ENCODE results near the gene ZNF81. TPM values are rescaled to one million over a fixed set of nuclear protein-coding genes. Genes with fewer than 3 reads are reported as not detected.

Gene ZNF81
- total RNA-seq, 1 experiment from 2014 or later: 4.8 TPM

- CTCF ChIA-PET: no interaction called here
- intact Hi-C loops (cut with micrococcal nuclease): no loop called here
Measured at GRCh38 chrX:47817897-47818296, 18.8 kb upstream of the ZNF81 start.

More at GRCh38 chrX:47817897-47818296, 18.8 kb upstream of the ZNF81 start:
- TF ChIP-seq CEBPB (IDR thresholded peaks at IDR 0.05; ENCODE audit: low read depth) (no peak), FOSL1 (IDR thresholded peaks at IDR 0.05; ENCODE audit: low read depth) (no peak), EZH2phosphoT487 (IDR thresholded peaks at IDR 0.05; ENCODE audit: borderline replicate concordance) (no peak), RAD21 (IDR thresholded peaks at IDR 0.05; ENCODE audit: low read depth) (no peak), EGR1 (IDR thresholded peaks at IDR 0.05; ENCODE audit: low read depth) (no peak), TCF7L2 (IDR thresholded peaks at IDR 0.05; ENCODE audit: borderline replicate concordance, extremely low read depth, insufficient read depth, insufficient read length) (no peak), ELF1 (IDR thresholded peaks at IDR 0.05; ENCODE audit: borderline replicate concordance, low read depth) (no peak), YY1 (IDR thresholded peaks at IDR 0.05; ENCODE audit: extremely low read depth, insufficient replicate concordance, low read depth, low read length) (no peak), ZFX (IDR thresholded peaks at IDR 0.05) (no peak), SRF (IDR thresholded peaks at IDR 0.05; ENCODE audit: low read depth) (no peak), CBX3 (IDR thresholded peaks at IDR 0.05; ENCODE audit: low read depth) (no peak), REST (IDR thresholded peaks at IDR 0.05; ENCODE audit: low read depth) (no peak), ATF3 (IDR thresholded peaks at IDR 0.05) (no peak), MAX (IDR thresholded peaks at IDR 0.05) (no peak), POLR2AphosphoS5 (IDR thresholded peaks at IDR 0.05; ENCODE audit: low read depth, low read length) (no peak), JUND (IDR thresholded peaks at IDR 0.05) (no peak), SIN3A (IDR thresholded peaks at IDR 0.05; ENCODE audit: low read depth) (no peak), CTCF (IDR thresholded peaks at IDR 0.05 in 2 of 3, conservative IDR thresholded peaks at IDR 0.05 in 1 of 3; ENCODE audit: borderline replicate concordance in 1 of 3, insufficient read depth in 1 of 3, low read depth in 2 of 3, low read length in 2 of 3) (no peak), EZH2 (IDR thresholded peaks at IDR 0.05) (no peak)
- no peaks in the 10 kb centered on the region for H3K79me2 ChIP-seq (ENCODE audit: insufficient read depth, low read length)
- H3K9me2 ChIP-seq (ENCODE audit: insufficient read depth): no peaks in the 10 kb centered on the region
- no peak overlapping the region for H2AFZ ChIP-seq (ENCODE audit: low read depth, low read length, poor library complexity, severe bottlenecking)
- no peak overlapping the region for H3K4me3 ChIP-seq (replicated peaks in 1 of 2; ENCODE audit: low read depth in 1 of 2, low read length in 2 of 2)
- no peaks in the 10 kb centered on the region for H3K27me3 ChIP-seq (ENCODE audit: insufficient read depth, low read length)
- H4K20me1 ChIP-seq (ENCODE audit: insufficient read depth): no peaks in the 10 kb centered on the region
- DNase-seq (ENCODE audit: low read depth, low spot score) (no peak), ATAC-seq (no peak)
- POLR2A ChIA-PET: no interaction called here
- H3K4me2 ChIP-seq (ENCODE audit: low read length): no peak overlapping the region
- H3K27ac ChIP-seq (ENCODE audit: low read depth, low read length): no peak overlapping the region
- no peaks in the 10 kb centered on the region for H3K36me3 ChIP-seq (ENCODE audit: control insufficient read depth in 1 of 2, insufficient read depth in 2 of 2, low read length in 2 of 2)
- no peak overlapping the region for H3K9ac ChIP-seq (ENCODE audit: low read length)
- H3K9me3 ChIP-seq (ENCODE audit: control insufficient read depth in 1 of 2, insufficient read depth in 1 of 2, low read depth in 1 of 2, low read length in 2 of 2): no peaks in the 10 kb centered on the region
- RAD21 ChIA-PET (ENCODE audit: low non-redundant PET in 1 of 2, low total read pairs in 2 of 2, uncharacterized antibody in 2 of 2, unreplicated experiment in 2 of 2): no interaction called here
- H3K4me1 ChIP-seq (ENCODE audit: control insufficient read depth in 1 of 2, insufficient read depth in 2 of 2, low read length in 2 of 2): peaks cover 0 to 7% of the 10 kb centered on the region in 2 experiments; a peak in 1 of 4 replicates
- BruUV-seq (replicated peaks): no TSS peak

Data from HCT116 (cell line).